Measurements from ENCODE around the gene DYNLRB1.

DNA sequence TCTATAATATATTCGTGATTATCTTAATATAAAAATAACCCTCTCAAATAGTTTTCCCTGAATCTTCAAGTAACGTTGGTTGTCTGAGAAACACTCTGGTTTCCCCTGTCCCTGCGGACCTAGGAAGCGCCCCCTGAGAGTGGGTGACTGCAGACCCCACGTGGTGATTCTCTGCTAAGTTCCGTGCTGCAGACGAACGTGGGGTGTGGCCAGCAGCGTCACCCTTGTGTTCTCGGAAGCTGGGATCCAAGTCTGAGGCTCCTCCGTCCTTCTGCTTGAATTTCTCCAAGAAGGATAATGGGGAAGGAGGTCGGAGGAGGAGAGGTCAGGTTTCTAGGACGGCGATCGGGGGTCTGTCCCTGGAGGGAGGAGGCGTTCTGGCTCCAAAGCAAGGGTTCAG, 25.7 kb downstream of the DYNLRB1 start:
- TF ChIP-seq, protein P1, sequence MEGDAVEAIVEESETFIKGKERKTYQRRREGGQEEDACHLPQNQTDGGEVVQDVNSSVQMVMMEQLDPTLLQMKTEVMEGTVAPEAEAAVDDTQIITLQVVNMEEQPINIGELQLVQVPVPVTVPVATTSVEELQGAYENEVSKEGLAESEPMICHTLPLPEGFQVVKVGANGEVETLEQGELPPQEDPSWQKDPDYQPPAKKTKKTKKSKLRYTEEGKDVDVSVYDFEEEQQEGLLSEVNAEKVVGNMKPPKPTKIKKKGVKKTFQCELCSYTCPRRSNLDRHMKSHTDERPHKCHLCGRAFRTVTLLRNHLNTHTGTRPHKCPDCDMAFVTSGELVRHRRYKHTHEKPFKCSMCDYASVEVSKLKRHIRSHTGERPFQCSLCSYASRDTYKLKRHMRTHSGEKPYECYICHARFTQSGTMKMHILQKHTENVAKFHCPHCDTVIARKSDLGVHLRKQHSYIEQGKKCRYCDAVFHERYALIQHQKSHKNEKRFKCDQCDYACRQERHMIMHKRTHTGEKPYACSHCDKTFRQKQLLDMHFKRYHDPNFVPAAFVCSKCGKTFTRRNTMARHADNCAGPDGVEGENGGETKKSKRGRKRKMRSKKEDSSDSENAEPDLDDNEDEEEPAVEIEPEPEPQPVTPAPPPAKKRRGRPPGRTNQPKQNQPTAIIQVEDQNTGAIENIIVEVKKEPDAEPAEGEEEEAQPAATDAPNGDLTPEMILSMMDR (IDR thresholded peaks at IDR 0.05): no peak
- no peak for TF ChIP-seq POLR2A (IDR thresholded peaks at IDR 0.05)

Measured in vagina (tissue), 2 donors.